Neuronal stem cell (in vitro differentiated cells): ENCODE data around the gene HEPACAM.

Experiments used
- DNase-seq: peaks from one replicate; pipeline ENCODE4 v3.0.0-alpha.2; 2013; ENCODE audit warnings: low spot score
- H2AFZ ChIP-seq: one replicate; pipeline ENCODE4 v1.6.1; 2013; ENCODE audit warnings: mild to moderate bottlenecking, low read length, inconsistent platforms
- H2AK5ac ChIP-seq: 2 replicates; pipeline ENCODE4 v1.6.1; 2013; ENCODE audit warnings: low read depth, mild to moderate bottlenecking, inconsistent platforms, low read length, moderate library complexity, mixed read lengths
- H2BK120ac ChIP-seq: 2 replicates; pipeline ENCODE4 v1.6.1; 2013; ENCODE audit warnings: low read depth, mild to moderate bottlenecking, inconsistent platforms, low read length, moderate library complexity, mixed read lengths
- H2BK12ac ChIP-seq: one replicate; pipeline ENCODE4 v1.6.1; 2013; ENCODE audit warnings: low read length, inconsistent platforms
- H2BK15ac ChIP-seq: 2 replicates; pipeline ENCODE4 v1.6.1; 2013; ENCODE audit warnings: mild to moderate bottlenecking, low read length, inconsistent platforms, mixed read lengths
- H2BK5ac ChIP-seq: one replicate; pipeline ENCODE4 v1.6.1; 2013; ENCODE audit warnings: inconsistent platforms, mild to moderate bottlenecking, low read length, moderate library complexity
- H3K14ac ChIP-seq: one replicate; pipeline ENCODE4 v1.6.1; 2013; ENCODE audit warnings: low read length, inconsistent platforms
- H3K18ac ChIP-seq: 2 replicates; pipeline ENCODE4 v1.6.1; 2013; ENCODE audit warnings: low read length, inconsistent platforms
- H3K23ac ChIP-seq: 2 replicates; pipeline ENCODE4 v1.6.1; 2013; ENCODE audit warnings: low read depth, mild to moderate bottlenecking, mixed read lengths, low read length, inconsistent platforms; ENCODE audit not compliant: poor library complexity
- H3K27ac ChIP-seq: replicated peaks from 3 replicates; pipeline ENCODE4 v1.5.1; 2013; ENCODE audit warnings: low read length, inconsistent platforms
- H3K27me3 ChIP-seq, 3 experiments: 2 replicates each; pipeline ENCODE4 v1.6.1; 2013; ENCODE audit warnings: low read length in 3 of 3, mild to moderate bottlenecking in 2 of 3, inconsistent platforms in 1 of 3, low read depth in 1 of 3, mixed read lengths in 1 of 3, moderate library complexity in 1 of 3; ENCODE audit not compliant: control insufficient read depth in 3 of 3, insufficient read depth in 3 of 3
- H3K36me3 ChIP-seq, 2 donors: replicated peaks in 1 of 2; 2 replicates each; pipeline ENCODE4 v1.6.1; 2013; ENCODE audit warnings: low read length in 2 of 2; ENCODE audit not compliant: control insufficient read depth in 2 of 2, insufficient read depth in 2 of 2
- H3K4ac ChIP-seq: 2 replicates; pipeline ENCODE4 v1.6.1; 2013; ENCODE audit warnings: inconsistent platforms, mild to moderate bottlenecking, low read length, moderate library complexity
- H3K4me1 ChIP-seq, 2 donors: 1 replicate in 1 of 2; 2 replicates in 1 of 2; pipeline ENCODE4 v1.6.1; 2013; ENCODE audit warnings: low read length in 2 of 2, low read depth in 1 of 2; ENCODE audit not compliant: control insufficient read depth in 2 of 2, insufficient read depth in 1 of 2
- H3K4me2 ChIP-seq: one replicate; pipeline ENCODE4 v1.6.1; 2013; ENCODE audit warnings: mild to moderate bottlenecking, low read length, inconsistent platforms; ENCODE audit not compliant: insufficient read depth, poor library complexity, severe bottlenecking
- H3K4me3 ChIP-seq, 2 donors: 2 replicates each; pipeline ENCODE4 v1.5.1; 2013; ENCODE audit warnings: low read length in 2 of 2, mild to moderate bottlenecking in 2 of 2, inconsistent platforms in 1 of 2, moderate library complexity in 1 of 2
- H3K79me1 ChIP-seq: one replicate; pipeline ENCODE4 v1.6.1; 2013; ENCODE audit warnings: low read depth, mild to moderate bottlenecking, inconsistent platforms, low read length, moderate library complexity
- H3K9ac ChIP-seq: one replicate; pipeline ENCODE4 v1.6.1; 2013; ENCODE audit warnings: mild to moderate bottlenecking, low read depth, low read length, inconsistent platforms; ENCODE audit not compliant: poor library complexity
- H3K9me3 ChIP-seq, 2 donors: replicated peaks in 1 of 2; 2 replicates each; pipeline versions ENCODE3 to v1.6.1; 2013; ENCODE audit warnings: low read length in 2 of 2, mild to moderate bottlenecking in 2 of 2, inconsistent platforms in 1 of 2, low read depth in 1 of 2, mixed read lengths in 1 of 2, moderate library complexity in 1 of 2; ENCODE audit not compliant: control insufficient read depth in 2 of 2, insufficient read depth in 1 of 2
- H4K8ac ChIP-seq: one replicate; pipeline ENCODE4 v1.6.1; 2013; ENCODE audit warnings: low read depth, mild to moderate bottlenecking, inconsistent platforms, low read length, moderate library complexity
- H4K91ac ChIP-seq: one replicate; pipeline ENCODE4 v1.6.1; 2013; ENCODE audit warnings: low read length, low read depth, mild to moderate bottlenecking, inconsistent platforms; ENCODE audit not compliant: poor library complexity
- WGBS, 2 donors: extraction: QIAGEN DNeasy Blood & Tissue Kit; methylation state at CpG; one replicate each; pipeline ENCODE4 v1.1.7; 2013; ENCODE audit warnings: missing lambda C conversion rate in 2 of 2, mixed read lengths in 1 of 2; ENCODE audit not compliant: insufficient read length in 2 of 2, insufficient replicate concordance in 1 of 2; ENCODE audit errors: extremely low coverage in 2 of 2; 5-methylcytosine and 5-hydroxymethylcytosine counted together

Gene HEPACAM

GRCh38 chr11:124884340-124884739, 51.5 kb downstream of the HEPACAM start:
- WGBS, 2 donors: no CpG with 5 or more reads among the region's 1 CpG
- no peak overlapping the region for H2BK120ac ChIP-seq
- H3K79me1 ChIP-seq: no peaks in the 10 kb centered on the region
- H2AFZ ChIP-seq: no peak overlapping the region
- H3K9ac ChIP-seq: no peak overlapping the region
- H3K4me2 ChIP-seq: no peak overlapping the region
- no peak overlapping the region for H2BK5ac ChIP-seq
- no peak overlapping the region for H3K4me3 ChIP-seq
- peaks cover 0 to 16% (median 0%) of the 10 kb centered on the region in 3 experiments for H3K27me3 ChIP-seq
- no peak overlapping the region for H4K91ac ChIP-seq
- H4K8ac ChIP-seq: no peak overlapping the region
- no peak overlapping the region for H2BK12ac ChIP-seq
- H3K18ac ChIP-seq: no peak overlapping the region
- no peak overlapping the region for H3K23ac ChIP-seq
- peaks cover 6% of the 10 kb centered on the region in 2 donors for H3K4me1 ChIP-seq
- no peak for DNase-seq
- H2AK5ac ChIP-seq: no peak overlapping the region
- no peaks in the 10 kb centered on the region for H3K9me3 ChIP-seq
- no peak overlapping the region for H3K14ac ChIP-seq
- H2BK15ac ChIP-seq: no peak overlapping the region
- H3K27ac ChIP-seq: no peak overlapping the region
- H3K36me3 ChIP-seq: no peaks in the 10 kb centered on the region
- no peak overlapping the region for H3K4ac ChIP-seq

GRCh38 chr11:124882339-124883071, 53.3 kb downstream of the HEPACAM start:
- H2BK12ac ChIP-seq: no peak overlapping the region
- no peak overlapping the region for H3K4me3 ChIP-seq
- no peak overlapping the region for H3K14ac ChIP-seq
- H3K4me2 ChIP-seq: no peak overlapping the region
- H4K91ac ChIP-seq: no peak overlapping the region
- H3K9me3 ChIP-seq: no peaks in the 10 kb centered on the region
- no peak overlapping the region for H2AFZ ChIP-seq
- no peaks in the 10 kb centered on the region for H3K36me3 ChIP-seq
- no peak overlapping the region for H3K9ac ChIP-seq
- H3K4ac ChIP-seq: no peak overlapping the region
- H2BK5ac ChIP-seq: no peak overlapping the region
- no CpG with 5 or more reads among the region's 11 CpGs for WGBS, 2 donors
- H3K27me3 ChIP-seq: peaks cover 0 to 7% (median 2%) of the 10 kb centered on the region in 3 experiments
- no peaks in the 10 kb centered on the region for H3K79me1 ChIP-seq
- no peak overlapping the region for H3K18ac ChIP-seq
- H2BK15ac ChIP-seq: no peak overlapping the region
- no peak overlapping the region for H4K8ac ChIP-seq
- H2AK5ac ChIP-seq: no peak overlapping the region
- no peak overlapping the region for H3K23ac ChIP-seq
- H3K4me1 ChIP-seq: peaks cover 6 to 8% of the 10 kb centered on the region in 2 donors
- H3K27ac ChIP-seq: no peak overlapping the region
- no peak for DNase-seq
- H2BK120ac ChIP-seq: no peak overlapping the region

GRCh38 chr11:124880958-124881357, 54.9 kb downstream of the HEPACAM start:
- no peak overlapping the region for H2BK12ac ChIP-seq
- H3K14ac ChIP-seq: no peak overlapping the region
- peak overlapping the region; percentile 13 for H3K9ac ChIP-seq
- DNase-seq: no peak
- no peak overlapping the region for H3K18ac ChIP-seq
- no peaks in the 10 kb centered on the region for H3K36me3 ChIP-seq
- H3K23ac ChIP-seq: no peak overlapping the region
- no peak overlapping the region for H2AK5ac ChIP-seq
- no peak overlapping the region for H2AFZ ChIP-seq
- no peak overlapping the region for H3K4ac ChIP-seq
- no peak overlapping the region for H4K91ac ChIP-seq
- no peak overlapping the region for H2BK120ac ChIP-seq
- no peak overlapping the region for H3K27ac ChIP-seq
- no peak overlapping the region for H3K4me3 ChIP-seq
- H3K9me3 ChIP-seq: no peaks in the 10 kb centered on the region
- no CpG with 5 or more reads among the region's 3 CpGs for WGBS, 2 donors
- peaks cover 6 to 13% of the 10 kb centered on the region in 2 donors for H3K4me1 ChIP-seq
- no peak overlapping the region for H4K8ac ChIP-seq
- no peak overlapping the region for H3K4me2 ChIP-seq
- H2BK15ac ChIP-seq: no peak overlapping the region
- H3K79me1 ChIP-seq: no peaks in the 10 kb centered on the region
- peaks cover 0 to 4% (median 0%) of the 10 kb centered on the region in 3 experiments for H3K27me3 ChIP-seq
- no peak overlapping the region for H2BK5ac ChIP-seq

- no peak overlapping the region for H3K23ac ChIP-seq
- H3K4ac ChIP-seq: no peak overlapping the region
- no peak overlapping the region for H3K4me3 ChIP-seq
- no peak overlapping the region for H3K27ac ChIP-seq
- H4K8ac ChIP-seq: no peak overlapping the region
- H3K9me3 ChIP-seq: no peaks in the 10 kb centered on the region
- no peak overlapping the region for H3K4me2 ChIP-seq
- WGBS, 2 donors: no CpG with 5 or more reads among the region's 10 CpGs
- no peak overlapping the region for H2AFZ ChIP-seq
- peak overlapping the region; percentile 76 for H2AK5ac ChIP-seq
- H2BK5ac ChIP-seq: no peak overlapping the region
- no peak overlapping the region for H3K9ac ChIP-seq
- peak overlapping the region; percentile 73 for H3K18ac ChIP-seq
- no peak overlapping the region for H2BK15ac ChIP-seq
- peaks cover 2% of the 10 kb centered on the region for H3K79me1 ChIP-seq
- no peak overlapping the region for H3K14ac ChIP-seq
- H2BK120ac ChIP-seq: no peak overlapping the region
- H3K4me1 ChIP-seq: peaks cover 8 to 17% of the 10 kb centered on the region in 2 donors
- no peak overlapping the region for H2BK12ac ChIP-seq
- no peaks in the 10 kb centered on the region for H3K36me3 ChIP-seq
- peak overlapping the region; percentile 3 for H4K91ac ChIP-seq
- H3K27me3 ChIP-seq: peaks cover 0 to 9% (median 7%) of the 10 kb centered on the region in 3 experiments
- DNase-seq: no peak
These were observed 55.6 kb downstream of the HEPACAM start for GRCh38 chr11:124880290-124880611.
